ENCODE data around the gene EPB41. TPM values are rescaled to one million over a fixed set of nuclear protein-coding genes. Genes with fewer than 3 reads are reported as not detected.

EPB41 gene
- total RNA-seq, 1 experiment from 2014 or later: 20.2 TPM

- no peaks in the 10 kb centered on the region; the same call in 1 of the 2 replicates for H3K36me3 ChIP-seq (ENCODE audit: control insufficient read depth, insufficient read depth, low read length)
- TF ChIP-seq CTCF (IDR thresholded peaks at IDR 0.05): no peak
- H3K27me3 ChIP-seq (ENCODE audit: control insufficient read depth, insufficient read depth, low read length): no peaks in the 10 kb centered on the region; the same call in 1 of the 2 replicates
- no peaks in the 10 kb centered on the region for H3K9me3 ChIP-seq (ENCODE audit: control insufficient read depth, insufficient read depth, low read depth, low read length)
- no peak overlapping the region for H3K4me3 ChIP-seq (ENCODE audit: low read depth in 2 of 2, low read length in 2 of 2)
- DNase-seq (ENCODE audit: low read depth, low spot score) (no peak), ATAC-seq (no peak)
- no TSS peak for BruUV-seq (replicated peaks)
- ChIA-PET CTCF (interaction anchor here (0.7 kb wide), 1 partner anchor 235 kb away, joined by 4 read pairs; no protein-coding TSS in a partner anchor), POLR2A (no interaction called here)
- in situ Hi-C loops (cut with HindIII; ENCODE audit: low pct_unique_long_range_greater_than_20kb, low sequenced_read_pairs): no loop called here
- intact Hi-C loops (cut with micrococcal nuclease; ENCODE audit: unreplicated experiment): no loop called here
- H3K4me1 ChIP-seq (ENCODE audit: control insufficient read depth, insufficient read depth, low read length): no peaks in the 10 kb centered on the region
- H3K27ac ChIP-seq (ENCODE audit: low read length): no peak overlapping the region
These were observed 203.0 kb downstream of the EPB41 start for GRCh38 chr1:29117381-29117780.

- ATAC-seq (no peak), DNase-seq (ENCODE audit: low read depth, low spot score) (no peak)
- POLR2A ChIA-PET: no interaction called here
- Histone ChIP-seq H3K36me3 (ENCODE audit: control insufficient read depth, insufficient read depth, low read length) (no peaks in the 10 kb centered on the region; the same call in 1 of the 2 replicates), H3K4me1 (ENCODE audit: control insufficient read depth, insufficient read depth, low read length) (no peaks in the 10 kb centered on the region; the same call in 1 of the 2 replicates), H3K9me3 (ENCODE audit: control insufficient read depth, insufficient read depth, low read depth, low read length) (no peaks in the 10 kb centered on the region), H3K27ac (ENCODE audit: low read length) (no peak overlapping the region), H3K27me3 (ENCODE audit: control insufficient read depth, insufficient read depth, low read length) (no peaks in the 10 kb centered on the region; the same call in 1 of the 2 replicates), H3K4me3 (ENCODE audit: low read depth in 2 of 2, low read length in 2 of 2) (no peak overlapping the region)
- TF ChIP-seq POLR2AphosphoS5 (IDR thresholded peaks at IDR 0.05; ENCODE audit: low read depth, low read length): no peak
- TF ChIP-seq CTCF (IDR thresholded peaks at IDR 0.05): no peak
- TF ChIP-seq TCF7L2 (IDR thresholded peaks at IDR 0.05; ENCODE audit: low read depth, low read length): no peak
- no peak for TF ChIP-seq SIN3A (IDR thresholded peaks at IDR 0.05; ENCODE audit: borderline replicate concordance, insufficient read depth, low read depth, low read length)
- TF ChIP-seq REST (IDR thresholded peaks at IDR 0.05; ENCODE audit: insufficient read depth in 1 of 2, low read depth in 2 of 2, low read length in 1 of 2): no peak
- TSS peak; percentile 85 for BruUV-seq (replicated peaks)
- intact Hi-C loops (cut with micrococcal nuclease; ENCODE audit: unreplicated experiment) (no loop called here), in situ Hi-C loops (cut with HindIII; ENCODE audit: low pct_unique_long_range_greater_than_20kb, low sequenced_read_pairs) (no loop called here)
- CTCF ChIA-PET: no interaction called here
These were observed 205.0 kb downstream of the EPB41 start for GRCh38 chr1:29119121-29119929.
